H1 (cell line): ENCODE data around the gene FLOT1. TPM values are rescaled to one million over a fixed set of nuclear protein-coding genes. Genes with fewer than 3 reads are reported as not detected.

Experiments used
- CTCF ChIA-PET: fragments of 300-600 bp; sonication (Branson Sonifier 250); formaldehyde crosslinking; loops from one replicate; lab custom pipeline; 2021; ENCODE audit not compliant: partially characterized antibody; lab: Charles Lee
- POLR2A ChIA-PET: fragments of 300-600 bp; sonication (Branson Sonifier 250); formaldehyde crosslinking; loops from one replicate; lab custom pipeline; 2021; ENCODE audit warnings: inconsistent platforms; ENCODE audit not compliant: partially characterized antibody; lab: Charles Lee
- DNase-seq, 2 experiments: peaks; one replicate each; pipeline versions ENCODE4 v3.0.0 to v3.0.0-alpha.2; 2010 to 2022; ENCODE audit warnings: low spot score in 2 of 2, low read depth in 1 of 2, mixed read lengths in 1 of 2
- FAIRE-seq: peaks from 2 replicates; lab custom pipeline; 2011; peaks lifted over from hg19 to GRCh38; lab: Jason Lieb, UNC
- H2AFZ ChIP-seq: 2 replicates; pipeline ENCODE4 v1.8.1; 2012; ENCODE audit warnings: low read length, inconsistent platforms
- H2AK5ac ChIP-seq: 2 replicates; pipeline ENCODE4 v1.6.1; 2013; ENCODE audit warnings: low read depth, low read length
- H2BK120ac ChIP-seq: replicated peaks from 2 replicates; pipeline ENCODE3; 2013; ENCODE audit warnings: low read depth, low read length, inconsistent platforms
- H2BK12ac ChIP-seq: 2 replicates; pipeline ENCODE4 v1.6.1; 2013; ENCODE audit warnings: low read depth, low read length
- H2BK15ac ChIP-seq: 2 replicates; pipeline ENCODE4 v1.6.1; 2013; ENCODE audit warnings: low read length
- H2BK20ac ChIP-seq: 2 replicates; pipeline ENCODE4 v1.6.1; 2013; ENCODE audit warnings: low read length
- H2BK5ac ChIP-seq: 2 replicates; pipeline ENCODE4 v1.6.1; 2013; ENCODE audit warnings: low read depth, low read length
- H3K14ac ChIP-seq: 2 replicates; pipeline ENCODE4 v1.6.1; 2013; ENCODE audit warnings: inconsistent platforms; ENCODE audit not compliant: insufficient read length
- H3K18ac ChIP-seq: 2 replicates; pipeline ENCODE4 v1.6.1; 2013; ENCODE audit warnings: low read length; ENCODE audit errors: extremely low read depth
- H3K23ac ChIP-seq: 2 replicates; pipeline ENCODE4 v1.6.1; 2013; ENCODE audit warnings: inconsistent platforms; ENCODE audit not compliant: insufficient read length
- H3K23me2 ChIP-seq: 2 replicates; pipeline ENCODE4 v1.6.1; 2013; ENCODE audit warnings: low read depth, low read length
- H3K27ac ChIP-seq: 2 replicates; pipeline ENCODE4 v1.6.1; 2011; ENCODE audit warnings: low read depth, low read length, inconsistent platforms
- H3K27me3 ChIP-seq, 4 experiments: replicated peaks in 1 of 4; 1 replicate in 1 of 4; 2 replicates in 3 of 4; pipeline versions ENCODE4 v1.6.1 to v1.8.1; 2011 to 2013; ENCODE audit warnings: low read length in 3 of 4, mild to moderate bottlenecking in 3 of 4, inconsistent platforms in 2 of 4, mixed read lengths in 2 of 4, moderate library complexity in 1 of 4; ENCODE audit not compliant: control insufficient read depth in 3 of 4, insufficient read depth in 3 of 4; ENCODE audit errors: extremely low read depth in 1 of 4
- H3K36me3 ChIP-seq, 4 experiments: 2 replicates each; pipeline versions ENCODE4 v1.6.1 to v1.8.1; 2011 to 2013; ENCODE audit warnings: mild to moderate bottlenecking in 4 of 4, low read length in 3 of 4, moderate library complexity in 2 of 4, control low read depth in 1 of 4, inconsistent platforms in 1 of 4; ENCODE audit not compliant: insufficient read depth in 4 of 4, control insufficient read depth in 2 of 4
- H3K4ac ChIP-seq: replicated peaks from 2 replicates; pipeline ENCODE3; 2013; ENCODE audit warnings: low read length, low read depth, mixed read lengths, inconsistent platforms; ENCODE audit not compliant: insufficient read length
- H3K4me1 ChIP-seq, 4 experiments: replicated peaks in 1 of 4; 1 replicate in 1 of 4; 2 replicates in 3 of 4; pipeline versions ENCODE4 v1.6.1 to v1.8.1; 2011 to 2013; ENCODE audit warnings: low read length in 3 of 4, inconsistent platforms in 2 of 4, mixed read lengths in 1 of 4; ENCODE audit not compliant: insufficient read depth in 4 of 4, control insufficient read depth in 3 of 4
- H3K4me2 ChIP-seq, 2 experiments: 2 replicates each; pipeline versions ENCODE4 v1.6.1 to v1.8.1; 2011 to 2013; ENCODE audit warnings: low read depth in 2 of 2, low read length in 2 of 2, control low read depth in 1 of 2, inconsistent platforms in 1 of 2, mild to moderate bottlenecking in 1 of 2; ENCODE audit not compliant: insufficient read depth in 1 of 2
- H3K4me3 ChIP-seq, 4 experiments: fragments of 200-600, 300-600 bp in 1 of 4; sonication (generic), shearing (Covaris generic), sonication (Bioruptor Twin) in 1 of 4; 2 replicates each; pipeline versions ENCODE4 v1.5.1 to v1.8.1; 2011 to 2016; ENCODE audit warnings: low read length in 4 of 4, low read depth in 3 of 4, control low read depth in 2 of 4, inconsistent platforms in 2 of 4, mild to moderate bottlenecking in 2 of 4, mixed read lengths in 1 of 4, moderate library complexity in 1 of 4; ENCODE audit not compliant: insufficient read depth in 2 of 4; ENCODE audit errors: extremely low read depth in 1 of 4
- H3K56ac ChIP-seq: replicated peaks from 2 replicates; pipeline ENCODE3; 2013; ENCODE audit warnings: low read depth, mild to moderate bottlenecking, mixed read lengths, low read length, inconsistent platforms; ENCODE audit not compliant: insufficient read length
- H3K79me1 ChIP-seq: 2 replicates; pipeline ENCODE4 v1.6.1; 2013; ENCODE audit warnings: low read depth, low read length, control low read depth
- H3K79me2 ChIP-seq, 2 experiments: 2 replicates each; pipeline versions ENCODE4 v1.6.1 to v1.8.1; 2012 to 2013; ENCODE audit warnings: low read length in 2 of 2, mild to moderate bottlenecking in 2 of 2, inconsistent platforms in 1 of 2; ENCODE audit not compliant: insufficient read depth in 2 of 2, control insufficient read depth in 1 of 2
- H3K9ac ChIP-seq, 4 experiments: replicated peaks in 1 of 4; 1 replicate in 1 of 4; 2 replicates in 3 of 4; pipeline versions ENCODE4 v1.6.1 to v1.8.1; 2011 to 2013; ENCODE audit warnings: low read depth in 3 of 4, low read length in 3 of 4, control low read depth in 2 of 4, mild to moderate bottlenecking in 2 of 4, moderate library complexity in 2 of 4, inconsistent platforms in 1 of 4; ENCODE audit errors: extremely low read depth in 1 of 4
- H3K9me3 ChIP-seq, 2 experiments: 2 replicates each; pipeline versions ENCODE4 v1.6.1 to v1.8.1; 2012 to 2013; ENCODE audit warnings: mild to moderate bottlenecking in 2 of 2, moderate library complexity in 2 of 2, control low read depth in 1 of 2, inconsistent platforms in 1 of 2, low read depth in 1 of 2, low read length in 1 of 2, mixed read lengths in 1 of 2; ENCODE audit not compliant: insufficient read depth in 2 of 2
- H4K20me1 ChIP-seq, 2 experiments: replicated peaks in 1 of 2; 2 replicates each; pipeline versions ENCODE3 to v1.8.1; 2011 to 2013; ENCODE audit warnings: inconsistent platforms in 2 of 2, low read length in 2 of 2, mild to moderate bottlenecking in 1 of 2; ENCODE audit not compliant: insufficient read depth in 2 of 2, control insufficient read depth in 1 of 2
- H4K5ac ChIP-seq: 2 replicates; pipeline ENCODE4 v1.6.1; 2013; ENCODE audit warnings: low read length, low read depth, mixed read lengths, inconsistent platforms; ENCODE audit not compliant: insufficient read length
- H4K8ac ChIP-seq: 2 replicates; pipeline ENCODE4 v1.8.0; 2013; ENCODE audit warnings: mild to moderate bottlenecking, moderate library complexity, low read length, inconsistent platforms; ENCODE audit not compliant: insufficient read depth; ENCODE audit errors: extremely low read depth
- H4K91ac ChIP-seq: replicated peaks from 2 replicates; pipeline ENCODE3; 2013; ENCODE audit warnings: low read length, mixed read lengths, inconsistent platforms; ENCODE audit not compliant: insufficient read length
- BACH1 ChIP-seq: IDR thresholded peaks from 2 replicates; pipeline ENCODE4 v1.6.1; 2012; ENCODE audit warnings: low read length, improper control_type of control experiment
- CHD2 ChIP-seq: IDR thresholded peaks from 2 replicates; pipeline ENCODE4 v1.6.1; 2012; ENCODE audit warnings: low read length, improper control_type of control experiment
- HDAC6 ChIP-seq: IDR thresholded peaks from one replicate; pipeline ENCODE4 v1.7.1; 2012; ENCODE audit warnings: low read depth, mild to moderate bottlenecking, inconsistent platforms, low read length, moderate library complexity
- JUN ChIP-seq: IDR thresholded peaks from 2 replicates; pipeline ENCODE4 v1.6.1; 2011; ENCODE audit warnings: low read depth, mild to moderate bottlenecking, improper control_type of control experiment, low read length
- POLR2A ChIP-seq, 2 experiments: IDR thresholded peaks; 1 replicate in 1 of 2; 2 replicates in 1 of 2; pipeline ENCODE4 v1.6.1; 2011; ENCODE audit warnings: low read depth in 2 of 2, low read length in 2 of 2, mild to moderate bottlenecking in 2 of 2; ENCODE audit errors: control extremely low read depth in 1 of 2
- POLR2AphosphoS5 ChIP-seq: IDR thresholded peaks from 2 replicates; pipeline ENCODE4 v1.6.1; 2011; ENCODE audit warnings: low read depth, low read length
- POU5F1 ChIP-seq: IDR thresholded peaks from 2 replicates; pipeline ENCODE4 v1.6.1; 2011; ENCODE audit warnings: low read depth, mild to moderate bottlenecking, low read length, moderate library complexity
- RAD21 ChIP-seq, 2 experiments: IDR thresholded peaks in 1 of 2; conservative IDR thresholded peaks in 1 of 2; 2 replicates each; pipeline ENCODE4 v1.6.1; 2011; ENCODE audit warnings: low read depth in 2 of 2, low read length in 2 of 2, improper control_type of control experiment in 1 of 2, inconsistent platforms in 1 of 2, mild to moderate bottlenecking in 1 of 2, moderate library complexity in 1 of 2
- RFX5 ChIP-seq: IDR thresholded peaks from 2 replicates; pipeline ENCODE4 v1.6.1; 2011; ENCODE audit warnings: low read depth, low read length, improper control_type of control experiment, borderline replicate concordance
- SIX5 ChIP-seq: IDR thresholded peaks from 2 replicates; pipeline ENCODE4 v1.6.1; 2011; ENCODE audit warnings: mild to moderate bottlenecking, low read depth, low read length
- TAF1 ChIP-seq: IDR thresholded peaks from 2 replicates; pipeline ENCODE4 v1.6.1; 2011; ENCODE audit warnings: mild to moderate bottlenecking, low read depth, low read length
- TBP ChIP-seq: IDR thresholded peaks from 2 replicates; pipeline ENCODE4 v1.6.1; 2011; ENCODE audit warnings: low read depth, low read length, improper control_type of control experiment
- TCF12 ChIP-seq: IDR thresholded peaks from 2 replicates; pipeline ENCODE4 v1.6.1; 2011; ENCODE audit warnings: low read depth, mild to moderate bottlenecking, low read length
- USF2 ChIP-seq: IDR thresholded peaks from 2 replicates; pipeline ENCODE4 v1.6.1; 2011; ENCODE audit warnings: low read length, improper control_type of control experiment
- WGBS, 2 experiments: shearing (Covaris generic) in 1 of 2; methylation state at CpG; one replicate each; pipeline versions ENCODE4 v1.1.6 to v1.1.7; 2013 to 2015; ENCODE audit warnings: low lambda C conversion rate in 2 of 2, mixed read lengths in 2 of 2, inconsistent platforms in 1 of 2, low coverage in 1 of 2, missing lambda C conversion rate in 1 of 2; ENCODE audit not compliant: insufficient replicate concordance in 2 of 2, insufficient coverage in 1 of 2, insufficient read length in 1 of 2; ENCODE audit errors: extremely low coverage in 1 of 2, missing lambda C conversion rate in 1 of 2; 5-methylcytosine and 5-hydroxymethylcytosine counted together
- polyA plus RNA-seq, 7 experiments: library from polyadenylated mRNA; depleted of rRNA in 3 of 7; stranded (reverse) in 5 of 7; unstranded in 2 of 7; fragments of >200 nt in 5 of 7; fragments of 200-250 nt in 2 of 7; gene quantifications; 1 replicate in 5 of 7; 2 replicates in 1 of 7; 4 replicates in 1 of 7; pipeline versions ENCODE4 v1.2.1 to v1.2.3, GENCODE V29; 2011 to 2013; ENCODE audit warnings: missing spikeins in 2 of 7, mixed read lengths in 2 of 7
- total RNA-seq: library from RNA; stranded (reverse); fragmentation: NEBNext Ultra II Directional; extraction: Animal tissue kit (Norgen Biotek cat#: 25700); gene quantifications from 2 replicates; pipeline ENCODE4 v1.2.1, GENCODE V29; 2021

Gene FLOT1
- total and polyA plus RNA-seq, 2 of the 8 experiments (the other 6 are each of a cell fraction or from before 2014, with no cell fraction given) = 87.5 to 88.1 TPM

GRCh38 chr6:30767944-30768301, 25.4 kb upstream of the FLOT1 start:
- Histone ChIP-seq H3K4me1 (peaks cover 11 to 17% (median 14%) of the 10 kb centered on the region in 4 experiments), H3K27ac (no peak overlapping the region), H2BK12ac (no peak overlapping the region), H3K56ac (no peak overlapping the region), H3K4me2 (no peak overlapping the region), H4K20me1 (no peaks in the 10 kb centered on the region), H3K18ac (no peak overlapping the region), H2BK20ac (no peak overlapping the region), H3K23ac (no peak overlapping the region), H3K23me2 (no peaks in the 10 kb centered on the region), H3K4me3 (no peak overlapping the region), H3K79me1 (no peaks in the 10 kb centered on the region), H4K91ac (no peak overlapping the region), H2BK15ac (no peak overlapping the region), H2BK5ac (no peak overlapping the region), H3K27me3 (no peaks in the 10 kb centered on the region), H4K8ac (no peak overlapping the region), H3K9ac (no peak overlapping the region), H3K4ac (no peak overlapping the region), H2BK120ac (no peak overlapping the region), H3K79me2 (no peaks in the 10 kb centered on the region), H4K5ac (no peak overlapping the region), H2AK5ac (no peak overlapping the region), H2AFZ (no peak overlapping the region), H3K36me3 (no peaks in the 10 kb centered on the region), H3K14ac (no peak overlapping the region), H3K9me3 (no peaks in the 10 kb centered on the region)
- DNase-seq (no peak), FAIRE-seq (no peak)
- ChIA-PET CTCF (interaction anchor here (2.0 kb wide), 1 partner anchor 37 kb away, joined by 4 read pairs; no protein-coding TSS in a partner anchor), POLR2A (interaction anchor here (0.6 to 1.1 kb wide), 3 partner anchors 9 to 164 kb away, joined by 3 to 6 read pairs (median 3); partner anchors contain the start of genes IER3 and SFTA2)
- 90% methylated on average over 1 of the region's 1 CpG; no CpG with 5 or more reads in 1 of the 2 experiments for WGBS, 2 experiments
- TF ChIP-seq RFX5 (no peak), BACH1 (no peak), POLR2AphosphoS5 (no peak), TBP (no peak), JUN (no peak), HDAC6 (no peak), TAF1 (no peak), SIX5 (no peak), TCF12 (no peak), POLR2A (IDR thresholded peaks at IDR 0.05; ENCODE audit: control extremely low read depth in 1 of 2, low read depth in 2 of 2, low read length in 2 of 2) (no peak), CHD2 (no peak), POU5F1 (no peak), RAD21 (IDR thresholded peaks at IDR 0.05 in 1 of 2, conservative IDR thresholded peaks at IDR 0.05 in 1 of 2; ENCODE audit: low read depth in 2 of 2, low read length in 2 of 2) (no peak), USF2 (no peak)
